ENCODE measurements around the gene CIC.

- TF ChIP-seq CTCF (IDR thresholded peaks at IDR 0.05; ENCODE audit: low read length) (no peak), EZH2 (optimal IDR thresholded peaks at IDR 0.05; ENCODE audit: low read depth, low read length) (no peak), EZH2phosphoT487 (IDR thresholded peaks at IDR 0.05; ENCODE audit: low read length) (no peak)
Observed at GRCh38 chr19:42313840-42314755, 45.0 kb downstream of the CIC start.
